Neural cell (in vitro differentiated cells): ENCODE results near the gene ITGB2. TPM values are rescaled to one million over a fixed set of nuclear protein-coding genes. Genes with fewer than 3 reads are reported as not detected.

Source experiments
- H2AFZ ChIP-seq: fragments of 200-600, 300-800 bp; sonication (generic), shearing (Covaris generic); 2 replicates; pipeline ENCODE4 v1.6.0; 2014; ENCODE audit warnings: low read depth, mild to moderate bottlenecking, antibody characterized with exemption, low read length, moderate library complexity
- H3F3A ChIP-seq: fragments of 200-600 bp; shearing (Covaris generic); 2 replicates; pipeline ENCODE4 v1.6.1; 2016; ENCODE audit warnings: mild to moderate bottlenecking, moderate library complexity, mixed read lengths, antibody characterized with exemption, low read length; ENCODE audit not compliant: insufficient read depth, poor library complexity, severe bottlenecking
- H3K27ac ChIP-seq: fragments of 200-600, 300-800 bp; sonication (generic), shearing (Covaris generic); 2 replicates; pipeline ENCODE4 v1.5.1; 2014; ENCODE audit warnings: mild to moderate bottlenecking, low read length, moderate library complexity
- H3K27me3 ChIP-seq: fragments of 300-800, 200-600 bp; sonication (generic), shearing (Covaris generic); 2 replicates; pipeline ENCODE4 v1.6.0; 2014; ENCODE audit warnings: mild to moderate bottlenecking, low read depth, low read length, moderate library complexity; ENCODE audit not compliant: insufficient read depth
- H3K36me3 ChIP-seq: fragments of 300-800, 200-600 bp; sonication (generic), shearing (Covaris generic); 2 replicates; pipeline ENCODE4 v1.5.1; 2014; ENCODE audit warnings: mild to moderate bottlenecking, antibody characterized with exemption, low read length, moderate library complexity; ENCODE audit not compliant: insufficient read depth
- H3K4me2 ChIP-seq: fragments of 300-800, 200-600 bp; sonication (generic), shearing (Covaris generic); 2 replicates; pipeline ENCODE4 v1.6.0; 2014; ENCODE audit warnings: mild to moderate bottlenecking, low read length
- H3K4me3 ChIP-seq: fragments of 300-800, 200-600 bp; sonication (generic), shearing (Covaris generic); 2 replicates; pipeline ENCODE4 v1.5.1; 2014; ENCODE audit warnings: mild to moderate bottlenecking, low read length, moderate library complexity
- H3K79me2 ChIP-seq: fragments of 200-600 bp; shearing (Covaris generic); replicated peaks from 2 replicates; pipeline ENCODE4 v1.6.0; 2014; ENCODE audit warnings: mild to moderate bottlenecking, low read length, moderate library complexity; ENCODE audit not compliant: insufficient read depth
- H3K9ac ChIP-seq: fragments of 300-800, 200-600 bp; sonication (generic), shearing (Covaris generic); 2 replicates; pipeline ENCODE4 v1.6.1; 2016; ENCODE audit warnings: mild to moderate bottlenecking, low read length, mixed read lengths
- H3K9me2 ChIP-seq: fragments of 200-600 bp; shearing (Covaris generic); 2 replicates; pipeline ENCODE4 v1.6.1; 2016; ENCODE audit warnings: mild to moderate bottlenecking, low read length, mixed read lengths; ENCODE audit not compliant: insufficient read depth
- H3K9me3 ChIP-seq: fragments of 200-600, 300-800 bp; sonication (generic), shearing (Covaris generic); 2 replicates; pipeline ENCODE4 v1.6.1; 2016; ENCODE audit warnings: mild to moderate bottlenecking, mixed run types, low read length, moderate library complexity, mixed read lengths
- H4K20me1 ChIP-seq: fragments of 200-600 bp; shearing (Covaris generic); 2 replicates; pipeline ENCODE4 v1.6.1; 2016; ENCODE audit warnings: mild to moderate bottlenecking, mixed run types; ENCODE audit not compliant: insufficient read depth
- EZH2 ChIP-seq: fragments of 200-600, 300-800 bp; shearing (Covaris generic), sonication (generic); IDR thresholded peaks from 2 replicates; pipeline ENCODE4 v1.6.1; 2014; ENCODE audit warnings: antibody characterized with exemption, low read length, borderline replicate concordance, mild to moderate bottlenecking; ENCODE audit not compliant: insufficient read depth, poor library complexity, severe bottlenecking
- MXI1 ChIP-seq: fragments of 450-650 bp; conservative IDR thresholded peaks from 2 replicates; pipeline ENCODE4 v1.6.1; 2014; ENCODE audit warnings: antibody characterized with exemption, mild to moderate bottlenecking; ENCODE audit not compliant: poor library complexity, severe bottlenecking
- RAD21 ChIP-seq: fragments of 450-650 bp; conservative IDR thresholded peaks from 2 replicates; pipeline ENCODE4 v1.6.1; 2014; ENCODE audit warnings: antibody characterized with exemption, mild to moderate bottlenecking, moderate library complexity
- REST ChIP-seq: IDR thresholded peaks from 2 replicates; pipeline ENCODE4 v1.6.1; 2012; ENCODE audit warnings: borderline replicate concordance
- SMC3 ChIP-seq: fragments of 450-650 bp; conservative IDR thresholded peaks from 2 replicates; pipeline ENCODE4 v1.6.1; 2014; ENCODE audit warnings: antibody characterized with exemption, mild to moderate bottlenecking, moderate library complexity; ENCODE audit not compliant: poor library complexity
- polyA plus RNA-seq: library from polyadenylated mRNA; depleted of rRNA; stranded (reverse); fragments of >200 nt; gene quantifications from 2 replicates; pipeline ENCODE4 v1.2.3, GENCODE V29; 2014

ITGB2 gene
- polyA plus RNA-seq, 1 donor from 2014 or later, result not detected

DNA sequence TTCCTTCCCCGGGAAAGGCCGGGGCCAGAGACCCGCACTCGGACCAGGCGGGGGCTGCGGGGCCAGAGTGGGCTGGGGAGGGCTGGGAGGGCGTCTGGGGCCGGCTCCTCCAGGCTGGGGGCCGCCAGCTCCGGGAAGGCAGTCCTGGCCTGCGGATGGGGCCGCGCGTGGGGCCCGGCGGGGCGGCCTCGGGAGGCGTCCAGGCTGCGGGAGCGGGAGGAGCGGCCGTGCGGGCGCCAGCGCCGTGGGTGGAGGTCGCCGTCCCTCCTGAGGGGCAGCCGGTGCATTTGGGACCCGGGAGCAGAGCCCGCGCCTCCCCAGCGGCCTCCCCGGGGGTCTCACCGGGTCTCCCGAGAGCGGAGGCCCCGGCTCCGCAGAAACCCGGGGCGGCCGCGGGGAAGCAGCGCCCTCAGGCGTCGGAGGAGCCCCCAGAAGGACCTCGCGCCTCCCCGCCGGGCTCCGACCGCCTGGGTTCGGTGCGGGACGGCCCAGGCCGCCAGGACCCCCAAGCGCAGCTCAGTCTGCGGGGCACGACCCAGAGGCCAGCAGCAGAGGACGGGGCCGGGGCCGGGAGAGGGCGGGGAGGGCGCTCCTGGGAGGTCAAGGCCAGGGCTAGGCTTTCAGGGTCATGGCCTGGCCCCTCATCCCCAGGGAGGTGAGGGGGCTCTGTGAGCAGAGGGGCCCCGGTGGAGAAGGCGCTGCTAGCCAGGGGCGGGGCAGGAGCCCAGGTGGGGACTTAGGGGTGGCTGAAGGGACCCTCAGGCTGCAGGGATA, 11.9 kb upstream of the ITGB2 start:
- Histone ChIP-seq H3K79me2 (no peaks in the 10 kb centered on the region), H3F3A (no peaks in the 10 kb centered on the region), H3K27me3 (peaks cover 68% of the 10 kb centered on the region), H3K9me3 (no peaks in the 10 kb centered on the region), H3K4me3 (peak overlapping the region; percentile 49), H3K9ac (no peak overlapping the region), H2AFZ (no peak overlapping the region), H4K20me1 (no peaks in the 10 kb centered on the region), H3K4me2 (no peak overlapping the region), H3K9me2 (no peaks in the 10 kb centered on the region), H3K36me3 (no peaks in the 10 kb centered on the region), H3K27ac (no peak overlapping the region)
- TF ChIP-seq RAD21 (peak; percentile 23), REST (no peak), SMC3 (no peak)

DNA sequence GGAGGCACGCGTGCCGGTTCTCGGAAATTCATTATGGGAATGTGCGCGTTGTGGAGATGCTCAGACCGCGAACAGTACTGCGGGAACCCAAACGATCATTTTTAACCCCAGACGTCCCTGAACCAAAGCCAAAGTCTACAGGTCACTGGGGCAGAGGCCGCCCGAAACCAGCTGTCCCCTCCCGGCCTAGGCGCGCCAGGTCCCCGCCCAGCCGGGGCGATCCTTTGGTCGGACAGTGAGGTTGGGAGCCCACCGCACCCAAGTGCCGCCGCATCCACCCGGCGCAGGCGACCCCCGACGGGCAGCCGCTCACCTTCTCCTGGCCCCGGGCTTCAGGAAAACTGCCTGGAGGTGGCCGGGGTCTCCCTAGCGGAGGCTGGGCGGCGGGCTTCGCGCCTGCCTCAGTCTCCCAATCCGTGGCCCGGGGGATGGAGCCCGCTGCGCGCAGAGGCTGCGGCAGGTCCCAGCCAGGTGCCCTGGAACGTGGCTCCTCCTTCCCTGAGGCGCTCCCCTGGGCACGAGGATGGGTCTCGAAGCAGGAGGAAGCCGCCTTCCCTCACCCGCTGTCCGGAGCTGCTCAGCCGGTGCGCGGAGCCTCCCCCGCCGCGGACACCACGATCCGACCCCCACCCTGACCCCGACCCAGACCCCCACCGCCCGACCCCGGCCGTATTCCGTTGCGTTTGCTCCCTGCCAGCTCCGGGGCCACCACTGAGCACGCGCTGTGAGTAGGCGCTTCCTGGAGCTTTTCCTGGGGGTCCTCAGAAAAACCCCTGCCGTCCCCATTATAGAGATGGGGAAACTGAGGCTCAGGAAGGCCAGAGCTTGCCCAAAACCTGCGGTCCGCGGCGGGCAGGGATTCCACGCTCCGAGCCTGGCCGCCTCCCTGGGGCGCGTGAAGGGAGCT, 11.1 kb upstream of the ITGB2 start:
- Histone ChIP-seq H2AFZ (no peak overlapping the region), H3K27ac (no peak overlapping the region), H3K9me2 (no peaks in the 10 kb centered on the region), H4K20me1 (no peaks in the 10 kb centered on the region), H3K9ac (no peak overlapping the region), H3K4me3 (peak overlapping the region; percentile 49), H3K27me3 (peaks cover 76% of the 10 kb centered on the region), H3K4me2 (no peak overlapping the region), H3K9me3 (no peaks in the 10 kb centered on the region), H3K36me3 (no peaks in the 10 kb centered on the region), H3K79me2 (no peaks in the 10 kb centered on the region), H3F3A (no peaks in the 10 kb centered on the region)
- TF ChIP-seq EZH2 (peak; percentile 77), SMC3 (no peak)

DNA sequence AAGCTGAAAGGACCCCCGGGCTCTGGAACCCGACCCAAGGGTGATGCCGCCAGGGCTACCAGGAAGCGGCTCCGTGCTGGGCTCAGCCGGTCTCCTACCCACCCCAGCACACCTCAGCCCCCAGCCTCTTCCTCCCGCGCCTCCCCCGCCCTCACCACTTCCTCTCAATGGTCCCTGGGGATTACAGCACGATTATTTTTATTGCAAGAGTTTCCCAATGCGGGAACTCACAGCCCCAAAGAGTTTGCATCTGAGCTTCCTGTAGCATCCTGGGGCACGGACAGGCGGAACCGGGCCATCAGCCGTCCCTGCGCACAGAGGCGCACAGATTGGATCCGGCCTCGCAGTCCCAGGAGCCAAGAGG, 10.4 kb upstream of the ITGB2 start:
- Histone ChIP-seq H2AFZ (no peak overlapping the region), H3K9ac (no peak overlapping the region), H3K27me3 (peaks cover 83% of the 10 kb centered on the region), H3K9me2 (no peaks in the 10 kb centered on the region), H3F3A (no peaks in the 10 kb centered on the region), H3K36me3 (no peaks in the 10 kb centered on the region), H3K27ac (no peak overlapping the region), H3K4me3 (peak overlapping the region; percentile 49), H4K20me1 (no peaks in the 10 kb centered on the region), H3K4me2 (no peak overlapping the region), H3K9me3 (no peaks in the 10 kb centered on the region), H3K79me2 (no peaks in the 10 kb centered on the region)
- TF ChIP-seq EZH2, result peak; percentile 23
- TF ChIP-seq MXI1, result no peak
